Gastrocnemius medialis (tissue), 4 donors: Measurements from ENCODE around the gene CIB2.

ENCODE experiments used
- CTCF ChIP-seq, 5 experiments: fragments of 450-650 bp in 3 of 5; fragments of 200-600 bp in 2 of 5; sonication (generic) in 2 of 5; IDR thresholded peaks in 4 of 5; conservative IDR thresholded peaks in 1 of 5; 1 replicate in 4 of 5; 2 replicates in 1 of 5; pipeline ENCODE4 v1.5.1; 2016 to 2019; ENCODE audit warnings: antibody characterized with exemption in 5 of 5, mild to moderate bottlenecking in 3 of 5, moderate library complexity in 3 of 5
- POLR2A ChIP-seq, 2 donors: fragments of 450-650 bp; IDR thresholded peaks; one replicate each; pipeline ENCODE4 v1.6.1; 2017; ENCODE audit warnings: antibody characterized with exemption in 2 of 2, mild to moderate bottlenecking in 2 of 2, moderate library complexity in 2 of 2

- no peak for TF ChIP-seq CTCF (IDR thresholded peaks at IDR 0.05 in 4 of 5, conservative IDR thresholded peaks at IDR 0.05 in 1 of 5)
- TF ChIP-seq POLR2A (IDR thresholded peaks at IDR 0.05), result no peak
Measured at GRCh38 chr15:78065973-78066946, 65.0 kb downstream of the CIB2 start.
